Measurements from ENCODE around the gene SPARC.

SPARC gene

GRCh38 chr5:151724360-151724759 is 37.6 kb upstream of the SPARC start:
- DNase-seq (ENCODE audit: low read depth, low spot score) = no peak
- no peak overlapping the region for H3K4me3 ChIP-seq (ENCODE audit: low read depth, low read length)
- ChIA-PET POLR2A (interaction anchor here (1.4 kb wide), 1 partner anchor 25 kb away, joined by 4 read pairs; no protein-coding TSS in a partner anchor), CTCF (interaction anchor here (1.2 to 2.2 kb wide), 2 partner anchors 9 to 16 kb away, joined by 3 to 13 read pairs; no protein-coding TSS in a partner anchor)
- TF ChIP-seq, protein P1, sequence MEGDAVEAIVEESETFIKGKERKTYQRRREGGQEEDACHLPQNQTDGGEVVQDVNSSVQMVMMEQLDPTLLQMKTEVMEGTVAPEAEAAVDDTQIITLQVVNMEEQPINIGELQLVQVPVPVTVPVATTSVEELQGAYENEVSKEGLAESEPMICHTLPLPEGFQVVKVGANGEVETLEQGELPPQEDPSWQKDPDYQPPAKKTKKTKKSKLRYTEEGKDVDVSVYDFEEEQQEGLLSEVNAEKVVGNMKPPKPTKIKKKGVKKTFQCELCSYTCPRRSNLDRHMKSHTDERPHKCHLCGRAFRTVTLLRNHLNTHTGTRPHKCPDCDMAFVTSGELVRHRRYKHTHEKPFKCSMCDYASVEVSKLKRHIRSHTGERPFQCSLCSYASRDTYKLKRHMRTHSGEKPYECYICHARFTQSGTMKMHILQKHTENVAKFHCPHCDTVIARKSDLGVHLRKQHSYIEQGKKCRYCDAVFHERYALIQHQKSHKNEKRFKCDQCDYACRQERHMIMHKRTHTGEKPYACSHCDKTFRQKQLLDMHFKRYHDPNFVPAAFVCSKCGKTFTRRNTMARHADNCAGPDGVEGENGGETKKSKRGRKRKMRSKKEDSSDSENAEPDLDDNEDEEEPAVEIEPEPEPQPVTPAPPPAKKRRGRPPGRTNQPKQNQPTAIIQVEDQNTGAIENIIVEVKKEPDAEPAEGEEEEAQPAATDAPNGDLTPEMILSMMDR (IDR thresholded peaks at IDR 0.05; ENCODE audit: insufficient read depth, low read length, missing control alignments) = no peak

DNA sequence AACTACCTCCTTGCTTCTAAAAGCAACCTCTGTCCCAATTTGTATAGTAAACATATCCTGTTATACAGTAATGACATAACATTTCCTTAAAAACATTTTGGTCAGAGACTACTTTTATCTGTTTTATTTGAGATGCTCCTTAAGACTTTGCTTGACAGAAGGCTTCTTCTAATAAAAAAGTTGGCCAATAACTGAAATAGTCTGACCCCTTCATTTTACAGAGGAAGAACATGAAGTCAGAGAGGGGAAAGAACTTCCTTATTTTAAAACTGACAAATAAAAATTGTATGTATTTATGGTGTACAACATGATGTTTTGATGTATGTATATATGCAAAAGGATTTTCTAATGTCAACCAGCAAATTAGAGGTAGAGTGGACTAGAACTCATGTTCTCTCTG is 35.8 kb upstream of the SPARC start:
- DNase-seq (ENCODE audit: low read depth, low spot score) = no peak
- TF ChIP-seq, protein P1 (IDR thresholded peaks at IDR 0.05; ENCODE audit: insufficient read depth, low read length, missing control alignments) = no peak
- ChIA-PET CTCF (interaction anchor here (1.2 to 9.9 kb wide), 7 partner anchors 15 to 65 kb away, joined by 3 to 153 read pairs (median 15); no protein-coding TSS in a partner anchor), POLR2A (interaction anchor here (5.0 to 6.0 kb wide), 2 partner anchors 17 to 35 kb away, joined by 62 to 70 read pairs; partner anchors contain the start of gene SPARC)
- H3K4me3 ChIP-seq (ENCODE audit: low read depth, low read length) = no peak overlapping the region

GRCh38 chr5:151721812-151722391 is 35.2 kb upstream of the SPARC start:
- TF ChIP-seq, protein P1 (IDR thresholded peaks at IDR 0.05; ENCODE audit: insufficient read depth, low read length, missing control alignments) = no peak
- no peak overlapping the region for H3K4me3 ChIP-seq (ENCODE audit: low read depth, low read length)
- CTCF ChIA-PET = interaction anchor here (0.7 to 9.9 kb wide), 8 partner anchors 10 to 70 kb away, joined by 3 to 153 read pairs (median 12); no protein-coding TSS in a partner anchor
- DNase-seq (ENCODE audit: low read depth, low spot score) = no peak
- POLR2A ChIA-PET = interaction anchor here (5.0 to 6.0 kb wide), 3 partner anchors 18 to 40 kb away, joined by 62 to 94 read pairs (median 70); partner anchors contain the start of gene SPARC

DNA sequence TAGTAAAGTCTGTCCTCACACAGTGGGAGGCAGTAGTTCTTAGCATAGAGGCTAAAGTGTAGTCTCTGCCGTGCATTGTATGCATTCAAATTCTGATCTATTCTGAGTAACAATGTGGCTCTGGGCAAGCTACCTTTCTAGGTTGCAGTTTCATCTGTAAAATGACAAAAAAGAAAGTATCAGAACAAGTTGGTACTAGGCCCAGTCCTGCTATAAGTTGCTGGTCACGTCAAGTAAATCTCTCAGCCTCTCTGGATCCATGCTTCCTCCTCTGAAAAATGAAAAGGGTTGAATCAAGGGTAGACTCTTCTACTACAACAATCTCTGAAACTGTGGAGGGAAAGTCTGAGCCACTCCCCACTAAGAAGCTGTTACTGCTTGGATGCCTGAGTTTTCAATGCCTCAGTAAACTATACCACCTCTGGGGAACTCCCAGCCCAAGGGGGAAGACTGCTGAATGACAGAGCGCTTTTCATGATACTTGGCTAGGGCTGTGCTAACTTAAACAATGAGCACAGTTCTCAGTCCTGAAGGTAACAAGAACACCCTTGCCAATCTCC is 34.5 kb upstream of the SPARC start:
- POLR2A ChIA-PET = interaction anchor here (5.0 to 6.0 kb wide), 3 partner anchors 19 to 39 kb away, joined by 62 to 94 read pairs (median 70); partner anchors contain the start of gene SPARC
- no peak overlapping the region for H3K4me3 ChIP-seq (ENCODE audit: low read depth, low read length)
- CTCF ChIA-PET = interaction anchor here (0.7 to 9.9 kb wide), 12 partner anchors 9 to 69 kb away, joined by 3 to 153 read pairs (median 10); partner anchors contain the start of gene SPARC
- TF ChIP-seq, protein P1 (IDR thresholded peaks at IDR 0.05; ENCODE audit: insufficient read depth, low read length, missing control alignments) = no peak
- DNase-seq (ENCODE audit: low read depth, low spot score) = no peak

DNA sequence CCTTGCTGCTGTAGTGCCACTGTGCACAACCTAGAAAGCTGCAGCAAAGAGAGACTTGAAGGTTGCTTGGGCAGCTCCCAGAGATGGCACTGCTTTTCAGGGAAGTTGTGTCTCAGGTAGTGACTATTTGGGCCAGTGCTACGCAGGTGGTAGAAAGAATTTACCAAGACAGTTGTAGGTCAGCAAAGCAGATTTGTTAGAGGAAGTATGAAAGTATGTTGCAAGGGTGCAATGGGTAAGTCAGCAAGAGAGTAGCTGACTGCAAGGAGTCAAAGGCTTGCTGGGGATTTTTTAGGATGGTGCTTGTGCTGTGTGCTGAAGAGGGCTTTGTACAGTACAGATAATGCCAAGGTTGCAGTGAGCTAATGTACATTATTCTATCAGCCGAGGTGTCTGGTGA is 33.5 kb upstream of the SPARC start:
- H3K4me3 ChIP-seq (ENCODE audit: low read depth, low read length) = no peak overlapping the region
- ChIA-PET POLR2A (interaction anchor here (0.9 to 6.0 kb wide), 8 partner anchors 13 to 62 kb away, joined by 3 to 94 read pairs (median 20); partner anchors contain the start of gene SPARC), CTCF (interaction anchor here (0.8 to 9.9 kb wide), 13 partner anchors 11 to 68 kb away, joined by 3 to 153 read pairs (median 15); partner anchors contain the start of gene SPARC)
- no peak for DNase-seq (ENCODE audit: low read depth, low spot score)
- TF ChIP-seq, protein P1 (IDR thresholded peaks at IDR 0.05; ENCODE audit: insufficient read depth, low read length, missing control alignments) = no peak

Data from AG04449 (cell line).